ENCODE data around the gene SLC44A2.
"Not testable (repeated sequence)": the region's sequence is repeated elsewhere in the genome, so short reads cannot be mapped to it uniquely, and the experiment has no call there.

The SLC44A2 gene

GRCh38 chr19:10651851-10652250, 26.5 kb downstream of the SLC44A2 start:
- DNase-seq (ENCODE audit: low read depth): no peak

- DNase-seq (ENCODE audit: low read depth): no peak
Observed at GRCh38 chr19:10653482-10653731, 28.1 kb downstream of the SLC44A2 start.

- DNase-seq (ENCODE audit: low read depth): peak; percentile 100
Observed at GRCh38 chr19:10653732-10654609, 28.6 kb downstream of the SLC44A2 start, which contains the start of gene ILF3. ILF3 (plus strand) TSS chr19:10654346; CDS start chr19:10670606, 16,260 bp downstream.

GRCh38 chr19:10654610-10655456, 29.5 kb downstream of the SLC44A2 start:
- peak; percentile 59 for DNase-seq (ENCODE audit: low read depth)

GRCh38 chr19:10655457-10656312, 30.3 kb downstream of the SLC44A2 start:
- DNase-seq (ENCODE audit: low read depth): no peak

- DNase-seq (ENCODE audit: low read depth): no peak
Observed at GRCh38 chr19:10660346-10660745, 35.0 kb downstream of the SLC44A2 start.

- no peak for DNase-seq (ENCODE audit: low read depth)
Observed at GRCh38 chr19:10661946-10662345, 36.6 kb downstream of the SLC44A2 start.

- DNase-seq (ENCODE audit: low read depth): no peak
Observed at GRCh38 chr19:10662384-10663251, 37.3 kb downstream of the SLC44A2 start.

- DNase-seq (ENCODE audit: low read depth): not testable (repeated sequence)
Observed at GRCh38 chr19:10663252-10663563, 37.9 kb downstream of the SLC44A2 start.

GRCh38 chr19:10667867-10668266, 42.5 kb downstream of the SLC44A2 start:
- no peak for DNase-seq (ENCODE audit: low read depth)

GRCh38 chr19:10669246-10669645, 43.9 kb downstream of the SLC44A2 start:
- DNase-seq (ENCODE audit: low read depth): no peak

- no peak for DNase-seq (ENCODE audit: low read depth)
Observed at GRCh38 chr19:10670182-10670581, 44.8 kb downstream of the SLC44A2 start.

- DNase-seq (ENCODE audit: low read depth): no peak
Observed at GRCh38 chr19:10670876-10671804, 45.8 kb downstream of the SLC44A2 start.

- not testable (repeated sequence) for DNase-seq (ENCODE audit: low read depth)
Observed at GRCh38 chr19:10671922-10672321, 46.6 kb downstream of the SLC44A2 start.

- DNase-seq (ENCODE audit: low read depth): not testable (repeated sequence)
Observed at GRCh38 chr19:10675214-10675613, 49.9 kb downstream of the SLC44A2 start.

- DNase-seq (ENCODE audit: low read depth): no peak
Observed at GRCh38 chr19:10677751-10678150, 52.4 kb downstream of the SLC44A2 start.

- no peak for DNase-seq (ENCODE audit: low read depth)
Observed at GRCh38 chr19:10678813-10679212, 53.5 kb downstream of the SLC44A2 start.

GRCh38 chr19:10679743-10680142, 54.4 kb downstream of the SLC44A2 start:
- no peak for DNase-seq (ENCODE audit: low read depth)

- no peak for DNase-seq (ENCODE audit: low read depth)
Observed at GRCh38 chr19:10680545-10681135, 55.3 kb downstream of the SLC44A2 start.

- DNase-seq (ENCODE audit: low read depth): no peak
Observed at GRCh38 chr19:10681658-10682057, 56.3 kb downstream of the SLC44A2 start.
